NT2/D1 (cell line): ENCODE measurements around the gene SARS1.
A peak's percentile ranks its signal among the peaks of the same experiment; 100 is the strongest.

Experiments
- DNase-seq: peaks from one replicate; pipeline ENCODE4 v3.0.0-alpha.2; 2011; ENCODE audit warnings: low read depth, low spot score
- H3K27me3 ChIP-seq: 2 replicates; pipeline ENCODE4 v1.6.0; 2011; ENCODE audit warnings: mild to moderate bottlenecking; ENCODE audit not compliant: insufficient read length, insufficient read depth
- H3K36me3 ChIP-seq: 2 replicates; pipeline ENCODE4 v1.6.1; 2011; ENCODE audit warnings: mild to moderate bottlenecking, low read length, mixed read lengths; ENCODE audit not compliant: insufficient read depth, insufficient read length
- H3K4me1 ChIP-seq: 2 replicates; pipeline ENCODE4 v1.5.1; 2011; ENCODE audit not compliant: insufficient read depth, insufficient read length
- H3K4me3 ChIP-seq: 2 replicates; pipeline ENCODE4 v1.5.1; 2011; ENCODE audit warnings: low read depth; ENCODE audit not compliant: insufficient read length
- H3K9ac ChIP-seq: 2 replicates; pipeline ENCODE4 v1.6.0; 2011; ENCODE audit warnings: low read depth; ENCODE audit not compliant: insufficient read length
- H3K9me3 ChIP-seq: 2 replicates; pipeline ENCODE4 v1.5.1; 2011; ENCODE audit warnings: mild to moderate bottlenecking, low read length; ENCODE audit not compliant: insufficient read depth
- SUZ12 ChIP-seq: IDR thresholded peaks from 2 replicates; pipeline ENCODE4 v1.6.1; 2011; ENCODE audit not compliant: insufficient read length, insufficient read depth; ENCODE audit errors: extremely low read depth
- YY1 ChIP-seq: IDR thresholded peaks from 2 replicates; pipeline ENCODE4 v1.6.1; 2011; ENCODE audit not compliant: insufficient read length, insufficient read depth
- ZNF274 ChIP-seq: IDR thresholded peaks from 2 replicates; pipeline ENCODE4 v1.6.1; 2011; ENCODE audit warnings: mild to moderate bottlenecking, low read depth, low read length

The SARS1 gene

GRCh38 chr1:109270623-109271317 lies 57.1 kb downstream of the SARS1 start:
- Histone ChIP-seq H3K36me3 (peaks cover 75% of the 10 kb centered on the region), H3K4me3 (no peak overlapping the region), H3K9ac (no peak overlapping the region), H3K27me3 (no peaks in the 10 kb centered on the region), H3K4me1 (peaks cover 23% of the 10 kb centered on the region), H3K9me3 (no peaks in the 10 kb centered on the region; the same call in 1 of the 2 replicates)
- no peak for TF ChIP-seq YY1
- TF ChIP-seq SUZ12, result no peak
- no peak for TF ChIP-seq ZNF274
- no peak for DNase-seq

- no peaks in the 10 kb centered on the region; the same call in 1 of the 2 replicates for H3K9me3 ChIP-seq
- no peaks in the 10 kb centered on the region for H3K27me3 ChIP-seq
- H3K36me3 ChIP-seq, result peaks cover 69% of the 10 kb centered on the region
- H3K9ac ChIP-seq, result no peak overlapping the region
- DNase-seq, result no peak
- H3K4me1 ChIP-seq, result peaks cover 24% of the 10 kb centered on the region
- H3K4me3 ChIP-seq, result no peak overlapping the region
- TF ChIP-seq SUZ12, result no peak
- no peak for TF ChIP-seq YY1
- no peak for TF ChIP-seq ZNF274
Observed at GRCh38 chr1:109271458-109271857, 57.7 kb downstream of the SARS1 start.

- Histone ChIP-seq H3K4me3 (no peak overlapping the region), H3K9ac (peak overlapping the region; percentile 9), H3K27me3 (no peaks in the 10 kb centered on the region), H3K9me3 (no peaks in the 10 kb centered on the region; the same call in 1 of the 2 replicates), H3K36me3 (peaks cover 65% of the 10 kb centered on the region), H3K4me1 (peaks cover 24% of the 10 kb centered on the region)
- DNase-seq, result no peak
- no peak for TF ChIP-seq YY1
- TF ChIP-seq SUZ12, result no peak
- TF ChIP-seq ZNF274, result no peak
Observed at GRCh38 chr1:109272021-109272799, 58.5 kb downstream of the SARS1 start.

- peaks cover 24% of the 10 kb centered on the region for H3K4me1 ChIP-seq
- peak overlapping the region; percentile 9 for H3K9ac ChIP-seq
- TF ChIP-seq YY1 (no peak), ZNF274 (no peak), SUZ12 (no peak)
- DNase-seq, result no peak
- no peaks in the 10 kb centered on the region for H3K27me3 ChIP-seq
- H3K36me3 ChIP-seq, result peaks cover 65% of the 10 kb centered on the region
- H3K9me3 ChIP-seq, result no peaks in the 10 kb centered on the region; the same call in 1 of the 2 replicates
- H3K4me3 ChIP-seq, result no peak overlapping the region
Observed at GRCh38 chr1:109272831-109273547, 59.3 kb downstream of the SARS1 start.

- DNase-seq, result no peak
- peak overlapping the region; percentile 62 for H3K9ac ChIP-seq
- no peak overlapping the region for H3K4me3 ChIP-seq
- H3K9me3 ChIP-seq, result no peaks in the 10 kb centered on the region
- peaks cover 65% of the 10 kb centered on the region for H3K36me3 ChIP-seq
- peaks cover 24% of the 10 kb centered on the region for H3K4me1 ChIP-seq
- TF ChIP-seq SUZ12 (no peak), YY1 (no peak), ZNF274 (no peak)
- no peaks in the 10 kb centered on the region for H3K27me3 ChIP-seq
Observed at GRCh38 chr1:109273570-109274288, 60.0 kb downstream of the SARS1 start.

- Histone ChIP-seq H3K36me3 (peaks cover 62% of the 10 kb centered on the region), H3K4me1 (peaks cover 24% of the 10 kb centered on the region), H3K27me3 (no peaks in the 10 kb centered on the region), H3K9me3 (no peaks in the 10 kb centered on the region), H3K9ac (peak overlapping the region; percentile 62), H3K4me3 (peak overlapping the region; percentile 5)
- TF ChIP-seq SUZ12 (no peak), ZNF274 (no peak), YY1 (no peak)
- DNase-seq, result no peak
Observed at GRCh38 chr1:109274533-109275476, 61.1 kb downstream of the SARS1 start.
